Stomach (tissue), 9 donors: Measurements from ENCODE around the gene ZBTB39. TPM values are rescaled to one million over a fixed set of nuclear protein-coding genes. Genes with fewer than 3 reads are reported as not detected.
"Not testable (repeated sequence)": the region's sequence is repeated elsewhere in the genome, so short reads cannot be mapped to it uniquely, and the experiment has no call there.

Experiments
- DNase-seq, 2 donors: peaks; one replicate each; pipeline versions ENCODE4 v3.0.0 to v3.0.0-alpha.2; 2013 to 2019
- H3K27ac ChIP-seq, 5 donors: fragments of 200-600 bp in 4 of 5; sonication (generic) in 4 of 5; one replicate each; pipeline ENCODE4 v1.5.1; 2013 to 2019; ENCODE audit warnings: mild to moderate bottlenecking in 1 of 5, moderate library complexity in 1 of 5
- H3K27me3 ChIP-seq, 3 donors: fragments of 200-600 bp; sonication (generic); one replicate each; pipeline ENCODE4 v1.5.1; 2017 to 2019; ENCODE audit warnings: mixed run types in 1 of 3
- H3K36me3 ChIP-seq, 4 donors: fragments of 200-600 bp; sonication (generic); 1 replicate in 3 of 4; 2 replicates in 1 of 4; pipeline ENCODE4 v1.5.1; 2016 to 2019
- H3K4me1 ChIP-seq, 4 donors: fragments of 200-600 bp; sonication (generic); one replicate each; pipeline ENCODE4 v1.5.1; 2016 to 2019
- H3K4me3 ChIP-seq, 4 donors: fragments of 200-600 bp; sonication (generic) in 3 of 4; one replicate each; pipeline ENCODE4 v1.5.1; 2016 to 2019; ENCODE audit warnings: mild to moderate bottlenecking in 1 of 4
- H3K9me3 ChIP-seq, 4 donors: fragments of 200-600 bp; sonication (generic); one replicate each; pipeline ENCODE4 v1.5.1; 2016 to 2019
- CTCF ChIP-seq, 7 experiments: fragments of 450-650 bp in 4 of 7; fragments of 200-600 bp in 3 of 7; sonication (generic) in 3 of 7; IDR thresholded peaks; one replicate each; pipeline ENCODE4 v1.5.1; 2016 to 2019; ENCODE audit warnings: antibody characterized with exemption in 7 of 7, control low read depth in 2 of 7, mild to moderate bottlenecking in 1 of 7
- EP300 ChIP-seq: sonication (generic); formaldehyde crosslinking; IDR thresholded peaks from one replicate; pipeline ENCODE4 v1.6.1; 2017; ENCODE audit warnings: antibody characterized with exemption
- POLR2A ChIP-seq, 4 donors: fragments of 450-650 bp; IDR thresholded peaks; one replicate each; pipeline ENCODE4 v1.6.1; 2016; ENCODE audit warnings: antibody characterized with exemption in 4 of 4, control low read depth in 2 of 4, mild to moderate bottlenecking in 1 of 4, moderate library complexity in 1 of 4
- POLR2AphosphoS5 ChIP-seq, 3 donors: sonication (generic); formaldehyde crosslinking; IDR thresholded peaks; one replicate each; pipeline ENCODE4 v1.6.1; 2016; ENCODE audit warnings: antibody characterized with exemption in 3 of 3
- WGBS, 5 donors: extraction: QIAGEN DNeasy Blood & Tissue Kit in 3 of 5; methylation state at CpG; one replicate each; pipeline versions ENCODE4 v1.1.5 to v1.1.7; 2013 to 2018; 5-methylcytosine and 5-hydroxymethylcytosine counted together
- intact Hi-C: fragments of 100-400 bp; cut with DNase I; formaldehyde crosslinking; loops from one replicate; pipeline ENCODE4 v1.15.1; 2023; ENCODE audit warnings: low total_unique reads
- polyA plus RNA-seq, 3 donors: library from polyadenylated mRNA; stranded (reverse); fragments of 200-250 nt; gene quantifications; one replicate each; pipeline ENCODE4 v1.2.3, GENCODE V29; 2013
- total RNA-seq, 5 donors: library from RNA; depleted of rRNA; stranded (reverse); fragments of >200 nt; gene quantifications; one replicate each; pipeline versions ENCODE4 v1.1.0 to v1.2.3, GENCODE V29; 2014 to 2016
- donor health status: healthy with polysubstance abuse.
- donor health status: Bipolar disorder and iron deficiency.
- donor health status: healthy.

Gene ZBTB39
- total and polyA plus RNA-seq, 8 donors: 1.2 to 7.6 (median 4.0) TPM

- intact Hi-C loops: no loop called here
- DNase-seq: no peak
- H3K4me3 ChIP-seq: no peak overlapping the region
- no peaks in the 10 kb centered on the region for H3K27me3 ChIP-seq
- no peaks in the 10 kb centered on the region for H3K4me1 ChIP-seq
- TF ChIP-seq POLR2A (IDR thresholded peaks at IDR 0.05) (no peak), POLR2AphosphoS5 (IDR thresholded peaks at IDR 0.05) (no peak), CTCF (IDR thresholded peaks at IDR 0.05) (no peak), EP300 (no peak)
- WGBS, 5 donors: 92 to 98% (median 96%) methylated on average over 6 of the region's 6 CpGs
- no peaks in the 10 kb centered on the region for H3K36me3 ChIP-seq
- H3K9me3 ChIP-seq: no peaks in the 10 kb centered on the region
- no peak overlapping the region for H3K27ac ChIP-seq
Measured at GRCh38 chr12:56980268-56980667, 26.1 kb downstream of the ZBTB39 start.

- no peak for TF ChIP-seq CTCF (IDR thresholded peaks at IDR 0.05)
- TF ChIP-seq EP300: no peak
- no peak for TF ChIP-seq POLR2A (IDR thresholded peaks at IDR 0.05)
- no peak for TF ChIP-seq POLR2AphosphoS5 (IDR thresholded peaks at IDR 0.05)
- Histone ChIP-seq H3K9me3 (no peaks in the 10 kb centered on the region), H3K36me3 (no peaks in the 10 kb centered on the region), H3K4me1 (no peaks in the 10 kb centered on the region), H3K4me3 (no peak overlapping the region), H3K27me3 (no peaks in the 10 kb centered on the region), H3K27ac (no peak overlapping the region)
- 94 to 100% (median 96%) methylated on average over 3 of the region's 3 CpGs for WGBS, 5 donors
- DNase-seq: no peak
- intact Hi-C loops: no loop called here
Measured at GRCh38 chr12:56979628-56980027, 26.7 kb downstream of the ZBTB39 start.

- Histone ChIP-seq H3K27ac (no peak overlapping the region), H3K4me3 (no peak overlapping the region), H3K4me1 (no peaks in the 10 kb centered on the region), H3K27me3 (no peaks in the 10 kb centered on the region), H3K36me3 (no peaks in the 10 kb centered on the region), H3K9me3 (no peaks in the 10 kb centered on the region)
- no peak for DNase-seq
- intact Hi-C loops: no loop called here
- TF ChIP-seq EP300 (no peak), POLR2AphosphoS5 (IDR thresholded peaks at IDR 0.05) (no peak), POLR2A (IDR thresholded peaks at IDR 0.05) (no peak), CTCF (IDR thresholded peaks at IDR 0.05) (no peak)
- WGBS, 5 donors: 77 to 95% (median 79%) methylated on average over 3 of the region's 3 CpGs
Measured at GRCh38 chr12:56978397-56979138, 27.8 kb downstream of the ZBTB39 start.

GRCh38 chr12:56977361-56977760 is 29.0 kb downstream of the ZBTB39 start:
- H3K36me3 ChIP-seq, DNase-seq, H3K9me3 ChIP-seq, H3K4me3 ChIP-seq, H3K4me1 ChIP-seq, H3K27ac ChIP-seq, H3K27me3 ChIP-seq, intact Hi-C loops: not testable (repeated sequence)
- 75 to 92% (median 85%) methylated on average over 4 of the region's 4 CpGs for WGBS, 5 donors

- H3K4me1 ChIP-seq, intact Hi-C loops, H3K4me3 ChIP-seq, H3K27me3 ChIP-seq, H3K36me3 ChIP-seq, H3K27ac ChIP-seq, H3K9me3 ChIP-seq, DNase-seq: not testable (repeated sequence)
- 76 to 97% (median 90%) methylated on average over 3 of the region's 3 CpGs for WGBS, 5 donors
Measured at GRCh38 chr12:56974224-56974623, 32.1 kb downstream of the ZBTB39 start.

- DNase-seq, H3K27me3 ChIP-seq, H3K4me3 ChIP-seq, H3K36me3 ChIP-seq, intact Hi-C loops, H3K4me1 ChIP-seq, H3K27ac ChIP-seq: not testable (repeated sequence)
- peaks cover 0 to 11% (median 8%) of the 10 kb centered on the region in 4 donors for H3K9me3 ChIP-seq
- 64 to 77% (median 69%) methylated on average over 6 of the region's 6 CpGs for WGBS, 5 donors
Measured at GRCh38 chr12:56968910-56969309, 37.4 kb downstream of the ZBTB39 start.

GRCh38 chr12:56965997-56966642 is 40.2 kb downstream of the ZBTB39 start:
- H3K27me3 ChIP-seq, DNase-seq, H3K36me3 ChIP-seq, H3K27ac ChIP-seq, intact Hi-C loops, H3K4me1 ChIP-seq, H3K4me3 ChIP-seq: not testable (repeated sequence)
- 88 to 91% (median 88%) methylated on average over 13 to 15 of the region's 15 CpGs for whole genome bisulfite sequencing, 5 donors
- H3K9me3 ChIP-seq: peaks cover 0 to 11% (median 8%) of the 10 kb centered on the region in 4 donors

GRCh38 chr12:56965124-56965523 is 41.2 kb downstream of the ZBTB39 start:
- H3K27ac ChIP-seq, H3K4me1 ChIP-seq, intact Hi-C loops, H3K4me3 ChIP-seq, H3K36me3 ChIP-seq, DNase-seq, H3K27me3 ChIP-seq: not testable (repeated sequence)
- 86 to 100% (median 99%) methylated on average over 3 to 4 of the region's 4 CpGs for WGBS, 5 donors
- peaks cover 0 to 11% (median 8%) of the 10 kb centered on the region in 4 donors for H3K9me3 ChIP-seq
